SK-N-SH (cell line): ENCODE data around the gene MRNIP. TPM values are rescaled to one million over a fixed set of nuclear protein-coding genes. Genes with fewer than 3 reads are reported as not detected.

Experiments used
- CTCF ChIA-PET: fragments of 300-600, 350-600 bp; formaldehyde crosslinking; extraction: SDS; loops from one replicate; lab custom pipeline; 2021; lab: Yijun Ruan, JAX
- POLR2A ChIA-PET: fragments of 350-600 bp; sonication (Branson Sonifier 250); formaldehyde crosslinking; extraction: SDS; loops from one replicate; lab custom pipeline; 2020; ENCODE audit warnings: antibody characterized with exemption, inconsistent platforms; lab: Yijun Ruan, JAX
- DNase-seq: peaks from one replicate; pipeline ENCODE4 v3.0.0; 2012
- H2AFZ ChIP-seq: fragments of 200-600 bp; sonication (generic); 2 replicates; pipeline ENCODE4 v1.8.1; 2016; ENCODE audit warnings: antibody characterized with exemption, mild to moderate bottlenecking, low read depth
- H3F3A ChIP-seq: fragments of 200-600 bp; sonication (generic); replicated peaks from 2 replicates; pipeline ENCODE3; 2016; ENCODE audit warnings: antibody characterized with exemption, mild to moderate bottlenecking; ENCODE audit not compliant: insufficient read depth
- H3K27ac ChIP-seq, 2 experiments: fragments of 200-500 bp in 1 of 2; fragments of 200-600 bp in 1 of 2; sonication (Bioruptor generic) in 1 of 2; sonication (generic), shearing (Covaris generic) in 1 of 2; 2 replicates each; pipeline versions ENCODE4 v1.5.1 to v1.6.1; 2014 to 2016; ENCODE audit warnings: low read depth in 2 of 2, inconsistent platforms in 1 of 2, low read length in 1 of 2, mild to moderate bottlenecking in 1 of 2, mixed read lengths in 1 of 2
- H3K27me3 ChIP-seq: fragments of 200-600 bp; sonication (generic), shearing (Covaris generic); 2 replicates; pipeline ENCODE4 v1.6.1; 2016; ENCODE audit warnings: mixed run types; ENCODE audit not compliant: insufficient read depth
- H3K36me3 ChIP-seq, 2 experiments: fragments of 200-500 bp in 1 of 2; fragments of 200-600 bp in 1 of 2; sonication (Bioruptor generic) in 1 of 2; sonication (generic) in 1 of 2; replicated peaks in 1 of 2; 2 replicates each; pipeline versions ENCODE3 to v1.5.1; 2014 to 2016; ENCODE audit warnings: low read length in 1 of 2, mild to moderate bottlenecking in 1 of 2; ENCODE audit not compliant: insufficient read depth in 2 of 2, control insufficient read depth in 1 of 2
- H3K4me1 ChIP-seq, 2 experiments: fragments of 200-500 bp in 1 of 2; fragments of 200-600 bp in 1 of 2; sonication (Bioruptor generic) in 1 of 2; sonication (generic), shearing (Covaris generic) in 1 of 2; 2 replicates each; pipeline versions ENCODE4 v1.5.1 to v1.6.1; 2014 to 2016; ENCODE audit warnings: low read depth in 1 of 2, low read length in 1 of 2, mixed run types in 1 of 2; ENCODE audit not compliant: insufficient read depth in 2 of 2, control insufficient read depth in 1 of 2
- H3K4me2 ChIP-seq: fragments of 200-600 bp; sonication (generic), shearing (Covaris generic); 2 replicates; pipeline ENCODE4 v1.6.1; 2017; ENCODE audit warnings: mixed run types
- H3K4me3 ChIP-seq, 2 experiments: fragments of 200-500 bp in 1 of 2; fragments of 200-600 bp in 1 of 2; sonication (Bioruptor generic) in 1 of 2; sonication (generic), shearing (Covaris generic) in 1 of 2; 2 replicates each; pipeline versions ENCODE4 v1.5.1 to v1.8.1; 2014 to 2016; ENCODE audit warnings: low read depth in 2 of 2, inconsistent platforms in 1 of 2, low read length in 1 of 2, mild to moderate bottlenecking in 1 of 2, mixed read lengths in 1 of 2, moderate library complexity in 1 of 2
- H3K79me2 ChIP-seq: fragments of 200-600 bp; sonication (generic); 2 replicates; pipeline ENCODE4 v1.8.1; 2017; ENCODE audit warnings: mild to moderate bottlenecking; ENCODE audit not compliant: insufficient read depth
- H3K9ac ChIP-seq: fragments of 200-600 bp; sonication (generic); 2 replicates; pipeline ENCODE4 v1.6.1; 2017; ENCODE audit warnings: mixed run types
- H3K9me2 ChIP-seq: fragments of 200-600 bp; sonication (generic); 2 replicates; pipeline ENCODE4 v1.6.1; 2017; ENCODE audit warnings: mixed run types
- H3K9me3 ChIP-seq: fragments of 200-600 bp; sonication (generic); 2 replicates; pipeline ENCODE4 v1.6.1; 2017; ENCODE audit warnings: mixed run types, mild to moderate bottlenecking, moderate library complexity
- H4K20me1 ChIP-seq: fragments of 200-600 bp; sonication (generic); 2 replicates; pipeline ENCODE4 v1.6.1; 2017; ENCODE audit warnings: mild to moderate bottlenecking, mixed run types; ENCODE audit not compliant: insufficient read depth
- CTCF ChIP-seq: fragments of 200-600 bp; sonication (generic); IDR thresholded peaks from 2 replicates; pipeline ENCODE4 v1.6.1; 2017; ENCODE audit warnings: antibody characterized with exemption, mild to moderate bottlenecking, moderate library complexity
- ELF1 ChIP-seq: IDR thresholded peaks from 2 replicates; pipeline ENCODE4 v1.4.0; 2012
- EP300 ChIP-seq, 2 experiments: IDR thresholded peaks; 2 replicates each; pipeline versions ENCODE4 v1.4.0 to v1.6.1; 2012; ENCODE audit warnings: borderline replicate concordance in 1 of 2, low read depth in 1 of 2, low read length in 1 of 2
- FOSL2 ChIP-seq: IDR thresholded peaks from 2 replicates; pipeline ENCODE4 v1.4.0; 2012; ENCODE audit warnings: low read depth, mild to moderate bottlenecking, moderate library complexity, borderline replicate concordance
- FOXM1 ChIP-seq: IDR thresholded peaks from 2 replicates; pipeline ENCODE4 v1.4.0; 2012; ENCODE audit warnings: low read depth, mild to moderate bottlenecking
- GABPA ChIP-seq: IDR thresholded peaks from 2 replicates; pipeline ENCODE4 v1.4.0; 2012; ENCODE audit warnings: low read depth, mild to moderate bottlenecking
- NFIC ChIP-seq: IDR thresholded peaks from 2 replicates; pipeline ENCODE4 v1.4.0; 2012; ENCODE audit warnings: borderline replicate concordance
- NRF1 ChIP-seq: IDR thresholded peaks from 2 replicates; pipeline ENCODE4 v1.6.1; 2012; ENCODE audit warnings: low read depth, mild to moderate bottlenecking, low read length
- PBX3 ChIP-seq: IDR thresholded peaks from 2 replicates; pipeline ENCODE4; 2012
- RAD21 ChIP-seq: IDR thresholded peaks from 2 replicates; pipeline ENCODE4 v1.6.1; 2012; ENCODE audit warnings: mild to moderate bottlenecking, low read length
- RCOR1 ChIP-seq: fragments of 150-350 bp; IDR thresholded peaks from 2 replicates; pipeline ENCODE4 v1.6.1; 2017; ENCODE audit warnings: antibody characterized with exemption, low read length
- RFX5 ChIP-seq: IDR thresholded peaks from 2 replicates; pipeline ENCODE4 v1.6.1; 2012; ENCODE audit warnings: mild to moderate bottlenecking, improper control_type of control experiment, low read length
- RXRA ChIP-seq: IDR thresholded peaks from 2 replicates; pipeline ENCODE4 v1.4.0; 2012; ENCODE audit warnings: low read depth, mild to moderate bottlenecking, borderline replicate concordance
- SIN3A ChIP-seq: IDR thresholded peaks from 2 replicates; pipeline ENCODE4 v1.6.1; 2012; ENCODE audit warnings: low read depth, mild to moderate bottlenecking, low read length, moderate library complexity, borderline replicate concordance
- SMC3 ChIP-seq: IDR thresholded peaks from 2 replicates; pipeline ENCODE4 v1.6.1; 2012; ENCODE audit warnings: low read depth, low read length, improper control_type of control experiment
- TCF12 ChIP-seq: IDR thresholded peaks from 2 replicates; pipeline ENCODE4 v1.4.0; 2012
- TEAD4 ChIP-seq: IDR thresholded peaks from 2 replicates; pipeline ENCODE4 v1.4.0; 2012; ENCODE audit warnings: mild to moderate bottlenecking, borderline replicate concordance; ENCODE audit not compliant: insufficient read depth
- USF1 ChIP-seq: IDR thresholded peaks from 2 replicates; pipeline ENCODE4 v1.4.0; 2012; ENCODE audit warnings: low read depth, borderline replicate concordance
- USF2 ChIP-seq: fragments of 150-350 bp; IDR thresholded peaks from 2 replicates; pipeline ENCODE4 v1.6.1; 2017; ENCODE audit warnings: antibody characterized with exemption, low read length, low read depth, borderline replicate concordance
- YY1 ChIP-seq: IDR thresholded peaks from 2 replicates; pipeline ENCODE4 v1.4.0; 2012; ENCODE audit warnings: low read depth, mild to moderate bottlenecking
- WGBS: methylation state at CpG from one replicate; pipeline ENCODE4 v1.1.6; 2017; ENCODE audit warnings: low lambda C conversion rate; 5-methylcytosine and 5-hydroxymethylcytosine counted together
- polyA plus RNA-seq, 3 experiments: library from polyadenylated mRNA; depleted of rRNA; stranded (reverse); fragments of >200 nt; gene quantifications; 2 replicates each; pipeline ENCODE4 v1.2.3, GENCODE V29; 2012

MRNIP gene
- polyA plus RNA-seq, 1 of the 3 experiments (the other 2 are of a cell fraction), result 32.8 TPM

- Histone ChIP-seq H3K27ac (no peak overlapping the region), H3F3A (peaks cover 9% of the 10 kb centered on the region), H3K9me2 (no peaks in the 10 kb centered on the region), H2AFZ (no peak overlapping the region), H3K27me3 (no peaks in the 10 kb centered on the region), H3K9me3 (no peaks in the 10 kb centered on the region), H3K36me3 (peaks cover 28 to 46% of the 10 kb centered on the region in 2 experiments), H3K4me3 (no peak overlapping the region), H3K4me2 (no peak overlapping the region), H3K4me1 (peaks cover 5 to 9% of the 10 kb centered on the region in 2 experiments; a peak in 1 of 4 replicates), H3K9ac (no peak overlapping the region), H4K20me1 (no peaks in the 10 kb centered on the region), H3K79me2 (no peaks in the 10 kb centered on the region)
- 97% methylated on average over 28 of the region's 31 CpGs for WGBS
- DNase-seq, result no peak
- ChIA-PET POLR2A (interaction anchor here (0.6 kb wide), 1 partner anchor 25 kb away, joined by 3 read pairs; no protein-coding TSS in a partner anchor), CTCF (interaction anchor here (0.9 to 1.5 kb wide), 3 partner anchors 12 to 112 kb away, joined by 3 to 5 read pairs (median 4); no protein-coding TSS in a partner anchor)
- TF ChIP-seq TCF12, result no peak
- no peak for TF ChIP-seq USF1
- no peak for TF ChIP-seq ELF1
- no peak for TF ChIP-seq GABPA
- TF ChIP-seq SIN3A, result no peak
- TF ChIP-seq RCOR1, result no peak
- no peak for TF ChIP-seq PBX3
- TF ChIP-seq FOSL2, result no peak
- TF ChIP-seq RFX5, result no peak
- TF ChIP-seq SMC3, result no peak
- TF ChIP-seq TEAD4, result no peak
- TF ChIP-seq NFIC, result no peak
- TF ChIP-seq RAD21, result no peak
- no peak for TF ChIP-seq CTCF
Measured at GRCh38 chr5:179863449-179864085, 5.0 kb upstream of the MRNIP start.

GRCh38 chr5:179862891-179863290 is 4.3 kb upstream of the MRNIP start:
- Histone ChIP-seq H3K9ac (no peak overlapping the region), H3K27ac (no peak overlapping the region), H3K4me1 (peaks cover 5 to 9% of the 10 kb centered on the region in 2 experiments; a peak in 1 of 4 replicates), H2AFZ (no peak overlapping the region), H3K27me3 (no peaks in the 10 kb centered on the region), H3K4me2 (no peak overlapping the region), H4K20me1 (no peaks in the 10 kb centered on the region), H3K79me2 (peaks cover 3% of the 10 kb centered on the region), H3F3A (peaks cover 13% of the 10 kb centered on the region), H3K4me3 (no peak overlapping the region), H3K9me3 (no peaks in the 10 kb centered on the region), H3K36me3 (peaks cover 28 to 44% of the 10 kb centered on the region in 2 experiments), H3K9me2 (no peaks in the 10 kb centered on the region)
- DNase-seq, result no peak
- 98% methylated on average over 7 of the region's 9 CpGs for WGBS
- POLR2A ChIA-PET, result no interaction called here
- CTCF ChIA-PET, result interaction anchor here (0.6 kb wide), 1 partner anchor 228 kb away, joined by 3 read pairs; no protein-coding TSS in a partner anchor
- TF ChIP-seq FOXM1 (no peak), GABPA (no peak), RCOR1 (no peak), RXRA (no peak), NRF1 (no peak), TCF12 (no peak), RFX5 (no peak), USF2 (no peak), PBX3 (no peak), CTCF (no peak), YY1 (no peak), EP300 (IDR thresholded peaks at IDR 0.05; ENCODE audit: borderline replicate concordance in 1 of 2, low read depth in 1 of 2, low read length in 1 of 2) (no peak)
